IPS-18c (cell line): ENCODE results near the gene ATP5MK.
A peak's percentile ranks its signal among the peaks of the same experiment; 100 is the strongest.

Experiments used
- H3K4me3 ChIP-seq: 2 replicates; pipeline ENCODE4 v1.7.0; 2013; ENCODE audit warnings: low read depth, mild to moderate bottlenecking, low read length, moderate library complexity; ENCODE audit not compliant: insufficient read depth
- H3K9me3 ChIP-seq: one replicate; pipeline ENCODE4 v1.6.1; 2013; ENCODE audit warnings: mild to moderate bottlenecking, low read length, moderate library complexity; ENCODE audit not compliant: control insufficient read depth, insufficient read depth

Gene ATP5MK

DNA sequence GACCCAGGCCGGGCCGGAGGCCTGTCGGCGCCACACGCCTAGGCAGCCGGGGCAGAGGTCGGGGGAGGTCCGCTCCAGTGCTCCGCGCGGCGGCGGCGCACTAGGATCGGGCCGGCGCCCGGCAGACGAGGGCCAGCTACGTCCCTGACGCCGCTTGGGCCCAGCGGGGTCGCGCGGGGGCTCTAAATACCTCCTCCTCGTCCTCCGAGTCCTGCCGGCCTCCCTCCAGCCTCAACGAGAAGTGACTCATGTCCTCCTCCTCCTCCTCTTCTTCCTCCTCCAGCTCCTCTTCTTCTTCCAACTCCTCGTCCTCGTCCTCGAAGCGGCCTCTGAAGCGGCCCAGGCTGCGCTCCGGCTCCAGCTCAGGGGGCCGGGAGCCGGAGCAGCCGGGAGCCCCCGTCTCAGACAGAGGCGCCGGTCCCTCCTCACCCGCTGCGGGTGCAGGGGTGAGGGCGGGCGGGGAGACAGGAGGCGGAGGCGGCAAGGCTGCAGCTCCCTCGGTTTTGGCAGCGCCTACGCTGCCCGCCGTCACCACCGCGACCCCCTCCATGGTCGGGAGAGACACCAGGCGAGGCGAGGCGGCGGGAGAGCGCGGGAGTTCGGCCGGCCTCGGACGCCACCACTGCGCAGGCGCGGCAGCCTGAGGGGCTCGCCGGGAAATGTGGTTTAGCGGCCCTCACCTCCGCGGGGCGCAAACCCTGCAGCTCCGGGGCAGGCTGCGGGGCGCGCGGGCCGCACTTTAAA, 45.6 kb downstream of the ATP5MK start, which contains the start of gene PCGF6:
TSS of gene PCGF6 (minus strand) at position 624 of the 744 bp plus-strand sequence. CDS start at position 550, 74 bp downstream.
- H3K9me3 ChIP-seq: no peaks in the 10 kb centered on the region
- H3K4me3 ChIP-seq: peak within 1 kb of the TSS; percentile 84

DNA sequence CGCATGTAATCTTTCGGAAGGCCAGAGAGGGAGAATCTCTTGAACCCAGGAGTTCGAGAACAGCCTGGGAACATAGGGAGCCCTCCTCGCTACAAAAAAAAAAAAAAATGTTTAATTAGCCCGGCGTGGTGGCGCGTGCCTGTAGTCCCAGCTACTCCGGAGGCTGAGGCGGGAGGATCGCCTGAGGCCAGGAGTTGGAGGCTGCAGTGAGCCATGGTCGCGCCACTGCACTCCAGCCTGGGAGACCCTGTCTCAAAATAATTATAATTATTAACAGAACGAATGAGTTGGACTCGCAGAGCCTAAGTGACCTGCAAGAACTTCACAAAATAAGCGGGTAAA, 46.1 kb downstream of the ATP5MK start:
- H3K9me3 ChIP-seq: no peaks in the 10 kb centered on the region
- H3K4me3 ChIP-seq: peak overlapping the region; percentile 84
